K562 (cell line): ENCODE results near the gene METTL18. TPM values are rescaled to one million over a fixed set of nuclear protein-coding genes. Genes with fewer than 3 reads are reported as not detected.
A peak's percentile ranks its signal among the peaks of the same experiment; 100 is the strongest.

Source experiments
- E2F1 ChIP-seq: sonication (generic); formaldehyde crosslinking; IDR thresholded peaks from 2 replicates; pipeline ENCODE4 v1.8.1; 2023; ENCODE audit warnings: mild to moderate bottlenecking, missing genetic modification reagents, moderate library complexity
- ELF4 ChIP-seq: fragments of 450-650 bp; formaldehyde crosslinking; IDR thresholded peaks from 2 replicates; pipeline ENCODE4 v1.4.0; 2022; ENCODE audit warnings: missing genetic modification characterization
- FOSL1 ChIP-seq: fragments of 200-800 bp; sonication (Bioruptor generic); conservative IDR thresholded peaks from 2 replicates; pipeline ENCODE4 v1.6.1; 2016; ENCODE audit warnings: missing genetic modification characterization, missing compliant biosample characterization
- KAT7 ChIP-seq: sonication (generic); formaldehyde crosslinking; IDR thresholded peaks from 2 replicates; pipeline ENCODE4 v1.8.0; 2022; ENCODE audit warnings: missing genetic modification reagents, mild to moderate bottlenecking, borderline replicate concordance
- LCOR ChIP-seq: sonication (generic); formaldehyde crosslinking; IDR thresholded peaks from 2 replicates; pipeline ENCODE4 v1.8.0; 2022; ENCODE audit warnings: mild to moderate bottlenecking, missing genetic modification reagents
- MEIS2 ChIP-seq: fragments of 450-650 bp; IDR thresholded peaks from 2 replicates; pipeline ENCODE4 v1.6.1; 2014; ENCODE audit warnings: mild to moderate bottlenecking; ENCODE audit not compliant: partially characterized antibody
- PHF20 ChIP-seq: fragments of 450-650 bp; IDR thresholded peaks from 2 replicates; pipeline ENCODE4 v1.6.1; 2018; ENCODE audit not compliant: partially characterized antibody
- RCOR1 ChIP-seq, 2 experiments: IDR thresholded peaks; 2 replicates each; pipeline ENCODE4 v1.6.1; 2012; ENCODE audit warnings: low read depth in 2 of 2, low read length in 2 of 2, borderline replicate concordance in 1 of 2, improper control_type of control experiment in 1 of 2
- RNF2 ChIP-seq: sonication (generic); IDR thresholded peaks from 2 replicates; pipeline ENCODE4 v1.6.1; 2016
- SMAD2 ChIP-seq: fragments of 150-350 bp; IDR thresholded peaks from 2 replicates; pipeline ENCODE4 v1.6.1; 2014; ENCODE audit warnings: low read depth, mild to moderate bottlenecking, low read length
- SMAD4 ChIP-seq: fragments of 250-450 bp; sonication (Bioruptor Pico); conservative IDR thresholded peaks from 2 replicates; pipeline ENCODE4 v1.8.0; 2021; ENCODE audit warnings: inconsistent platforms, mild to moderate bottlenecking, moderate library complexity
- TAF7 ChIP-seq: fragments of 450-650 bp; IDR thresholded peaks from 2 replicates; pipeline ENCODE4 v1.6.1; 2016; ENCODE audit warnings: missing genetic modification characterization, missing compliant biosample characterization
- ZBTB8A ChIP-seq: fragments of 450-650 bp; IDR thresholded peaks from 2 replicates; pipeline ENCODE4 v1.6.1; 2018; ENCODE audit warnings: mild to moderate bottlenecking, moderate library complexity; ENCODE audit not compliant: partially characterized antibody
- ZNF398 ChIP-seq: fragments of 250-450 bp; sonication (Bioruptor Pico); IDR thresholded peaks from 2 replicates; pipeline ENCODE4 v1.8.0; 2021; ENCODE audit warnings: moderate library complexity, mild to moderate bottlenecking, inconsistent platforms
- polyA plus RNA-seq, 8 experiments: library from polyadenylated mRNA; depleted of rRNA in 4 of 8; stranded (reverse) in 5 of 8; unstranded in 3 of 8; fragments of >200 nt; fragmentation: Nextera tagmentation in 2 of 8; fragmentation: Illumina TruSeq in 1 of 8; extraction: Ambion mirVana in 2 of 8; extraction: Trizol in 1 of 8; gene quantifications; 2 replicates each; pipeline versions ENCODE4 v1.2.1 to v1.2.3, GENCODE V29; 2011 to 2014; ENCODE audit warnings: inconsistent platforms in 1 of 8, missing spikeins in 1 of 8
- total RNA-seq, 7 experiments: library from RNA; depleted of rRNA in 6 of 7; stranded (reverse); fragments of >200 nt in 6 of 7; fragmentation: Illumina TruSeq in 2 of 7; extraction: Trizol in 2 of 7; gene quantifications; 2 replicates each; pipeline versions ENCODE4 v1.2.1 to v1.2.3, GENCODE V29; 2011 to 2021; ENCODE audit warnings: low replicate concordance in 1 of 7
- TF ChIP-seq, protein P1 (sequence below): fragments of 450-650 bp; formaldehyde crosslinking; IDR thresholded peaks from 2 replicates; pipeline ENCODE4 v1.4.0; 2020; ENCODE audit warnings: mild to moderate bottlenecking, moderate library complexity
- TF ChIP-seq, protein P2 (sequence below): sonication (generic); formaldehyde crosslinking; IDR thresholded peaks from 2 replicates; pipeline ENCODE4 v1.8.0; 2023; ENCODE audit warnings: mild to moderate bottlenecking, missing genetic modification reagents
- TF ChIP-seq, protein P3 (sequence below): fragments of 450-650 bp; formaldehyde crosslinking; IDR thresholded peaks from 2 replicates; pipeline ENCODE4 v1.4.0; 2022; ENCODE audit warnings: missing genetic modification characterization

Gene METTL18
- total and polyA plus RNA-seq, 9 of the 15 experiments (the other 6 are each of a cell fraction or from before 2014, with no cell fraction given): 9.5 to 40.2 (median 14.7) TPM

GRCh38 chr1:169794530-169795416 is at the start of gene METTL18 (continued):
- TF ChIP-seq ZNF398 (CRISPR knock-in tag) (no peak), TAF7 (peak; percentile 88), ZBTB8A (no peak), E2F1 (peak; percentile 90), ELF4 (CRISPR knock-in tag) (no peak), RCOR1 (IDR thresholded peaks at IDR 0.05; ENCODE audit: borderline replicate concordance in 1 of 2, low read depth in 2 of 2, low read length in 2 of 2) (peak in 1 of 2 experiments; percentile 72; a peak in 2 of 4 replicates), SMAD2 (no peak), FOSL1 (tag) (peak; percentile 48; the same call in 1 of the 2 replicates), LCOR (CRISPR knock-in tag) (peak; percentile 83), SMAD4 (0 out of 2 replicates have a peak, but pooled peaks have one; percentile 65), PHF20 (peak; percentile 90), RNF2 (peak; percentile 54; the same call in 1 of the 2 replicates), KAT7 (CRISPR knock-in tag) (peak; percentile 77; the same call in 1 of the 2 replicates), MEIS2 (no peak)
- TF ChIP-seq, protein P1, sequence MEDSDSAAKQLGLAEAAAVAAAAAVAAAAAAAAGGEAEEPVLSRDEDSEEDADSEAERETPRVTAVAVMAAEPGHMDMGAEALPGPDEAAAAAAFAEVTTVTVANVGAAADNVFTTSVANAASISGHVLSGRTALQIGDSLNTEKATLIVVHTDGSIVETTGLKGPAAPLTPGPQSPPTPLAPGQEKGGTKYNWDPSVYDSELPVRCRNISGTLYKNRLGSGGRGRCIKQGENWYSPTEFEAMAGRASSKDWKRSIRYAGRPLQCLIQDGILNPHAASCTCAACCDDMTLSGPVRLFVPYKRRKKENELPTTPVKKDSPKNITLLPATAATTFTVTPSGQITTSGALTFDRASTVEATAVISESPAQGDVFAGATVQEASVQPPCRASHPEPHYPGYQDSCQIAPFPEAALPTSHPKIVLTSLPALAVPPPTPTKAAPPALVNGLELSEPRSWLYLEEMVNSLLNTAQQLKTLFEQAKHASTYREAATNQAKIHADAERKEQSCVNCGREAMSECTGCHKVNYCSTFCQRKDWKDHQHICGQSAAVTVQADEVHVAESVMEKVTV (CRISPR knock-in tag): no peak
- TF ChIP-seq, protein P2, sequence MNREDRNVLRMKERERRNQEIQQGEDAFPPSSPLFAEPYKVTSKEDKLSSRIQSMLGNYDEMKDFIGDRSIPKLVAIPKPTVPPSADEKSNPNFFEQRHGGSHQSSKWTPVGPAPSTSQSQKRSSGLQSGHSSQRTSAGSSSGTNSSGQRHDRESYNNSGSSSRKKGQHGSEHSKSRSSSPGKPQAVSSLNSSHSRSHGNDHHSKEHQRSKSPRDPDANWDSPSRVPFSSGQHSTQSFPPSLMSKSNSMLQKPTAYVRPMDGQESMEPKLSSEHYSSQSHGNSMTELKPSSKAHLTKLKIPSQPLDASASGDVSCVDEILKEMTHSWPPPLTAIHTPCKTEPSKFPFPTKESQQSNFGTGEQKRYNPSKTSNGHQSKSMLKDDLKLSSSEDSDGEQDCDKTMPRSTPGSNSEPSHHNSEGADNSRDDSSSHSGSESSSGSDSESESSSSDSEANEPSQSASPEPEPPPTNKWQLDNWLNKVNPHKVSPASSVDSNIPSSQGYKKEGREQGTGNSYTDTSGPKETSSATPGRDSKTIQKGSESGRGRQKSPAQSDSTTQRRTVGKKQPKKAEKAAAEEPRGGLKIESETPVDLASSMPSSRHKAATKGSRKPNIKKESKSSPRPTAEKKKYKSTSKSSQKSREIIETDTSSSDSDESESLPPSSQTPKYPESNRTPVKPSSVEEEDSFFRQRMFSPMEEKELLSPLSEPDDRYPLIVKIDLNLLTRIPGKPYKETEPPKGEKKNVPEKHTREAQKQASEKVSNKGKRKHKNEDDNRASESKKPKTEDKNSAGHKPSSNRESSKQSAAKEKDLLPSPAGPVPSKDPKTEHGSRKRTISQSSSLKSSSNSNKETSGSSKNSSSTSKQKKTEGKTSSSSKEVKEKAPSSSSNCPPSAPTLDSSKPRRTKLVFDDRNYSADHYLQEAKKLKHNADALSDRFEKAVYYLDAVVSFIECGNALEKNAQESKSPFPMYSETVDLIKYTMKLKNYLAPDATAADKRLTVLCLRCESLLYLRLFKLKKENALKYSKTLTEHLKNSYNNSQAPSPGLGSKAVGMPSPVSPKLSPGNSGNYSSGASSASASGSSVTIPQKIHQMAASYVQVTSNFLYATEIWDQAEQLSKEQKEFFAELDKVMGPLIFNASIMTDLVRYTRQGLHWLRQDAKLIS (CRISPR knock-in tag): peak; percentile 62; the same call in 1 of the 2 replicates
- TF ChIP-seq, protein P3, sequence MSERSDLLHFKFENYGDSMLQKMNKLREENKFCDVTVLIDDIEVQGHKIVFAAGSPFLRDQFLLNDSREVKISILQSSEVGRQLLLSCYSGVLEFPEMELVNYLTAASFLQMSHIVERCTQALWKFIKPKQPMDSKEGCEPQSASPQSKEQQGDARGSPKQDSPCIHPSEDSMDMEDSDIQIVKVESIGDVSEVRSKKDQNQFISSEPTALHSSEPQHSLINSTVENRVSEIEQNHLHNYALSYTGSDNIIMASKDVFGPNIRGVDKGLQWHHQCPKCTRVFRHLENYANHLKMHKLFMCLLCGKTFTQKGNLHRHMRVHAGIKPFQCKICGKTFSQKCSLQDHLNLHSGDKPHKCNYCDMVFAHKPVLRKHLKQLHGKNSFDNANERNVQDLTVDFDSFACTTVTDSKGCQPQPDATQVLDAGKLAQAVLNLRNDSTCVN: no peak
